ENCODE data around the gene COPE. TPM values are rescaled to one million over a fixed set of nuclear protein-coding genes. Genes with fewer than 3 reads are reported as not detected.

The COPE gene
- total RNA-seq, 1 donor from 2014 or later, result 141 TPM

- no peaks in the 10 kb centered on the region for H3K4me1 ChIP-seq
- intact Hi-C loops (cut with DNase I), result no loop called here
- H3K4me3 ChIP-seq, result no peak overlapping the region
- H3K27ac ChIP-seq, result no peak overlapping the region
- DNase-seq (no peak), ATAC-seq (no peak)
- no peak for TF ChIP-seq CTCF (IDR thresholded peaks at IDR 0.05)
- H3K36me3 ChIP-seq, result peaks cover 66% of the 10 kb centered on the region
- no peaks in the 10 kb centered on the region for H3K9me3 ChIP-seq
- H3K27me3 ChIP-seq, result no peaks in the 10 kb centered on the region
Observed at GRCh38 chr19:18910801-18911436, 8.3 kb downstream of the COPE start.

- Histone ChIP-seq H3K27ac (no peak overlapping the region), H3K27me3 (no peaks in the 10 kb centered on the region), H3K9me3 (no peaks in the 10 kb centered on the region), H3K4me1 (no peaks in the 10 kb centered on the region), H3K36me3 (peaks cover 72% of the 10 kb centered on the region), H3K4me3 (no peak overlapping the region)
- intact Hi-C loops (cut with DNase I), result no loop called here
- ATAC-seq (no peak), DNase-seq (no peak)
- TF ChIP-seq CTCF (IDR thresholded peaks at IDR 0.05), result no peak
Observed at GRCh38 chr19:18910010-18910409, 9.2 kb downstream of the COPE start.

- H3K27ac ChIP-seq, result no peak overlapping the region
- no peaks in the 10 kb centered on the region for H3K4me1 ChIP-seq
- intact Hi-C loops (cut with DNase I), result no loop called here
- H3K27me3 ChIP-seq, result no peaks in the 10 kb centered on the region
- TF ChIP-seq CTCF (IDR thresholded peaks at IDR 0.05), result no peak
- H3K36me3 ChIP-seq, result peaks cover 73% of the 10 kb centered on the region
- H3K4me3 ChIP-seq, result no peak overlapping the region
- DNase-seq, result no peak
- no peaks in the 10 kb centered on the region for H3K9me3 ChIP-seq
- ATAC-seq, result no peak
Observed at GRCh38 chr19:18908917-18909619, 10.1 kb downstream of the COPE start.

- no peak overlapping the region for H3K27ac ChIP-seq
- DNase-seq (peak; percentile 60), ATAC-seq (no peak)
- H3K4me1 ChIP-seq, result no peaks in the 10 kb centered on the region
- H3K4me3 ChIP-seq, result no peak overlapping the region
- no peaks in the 10 kb centered on the region for H3K9me3 ChIP-seq
- intact Hi-C loops (cut with DNase I), result no loop called here
- TF ChIP-seq CTCF (IDR thresholded peaks at IDR 0.05), result no peak
- H3K36me3 ChIP-seq, result peaks cover 62% of the 10 kb centered on the region
- no peaks in the 10 kb centered on the region for H3K27me3 ChIP-seq
Observed at GRCh38 chr19:18906605-18907519, 12.3 kb downstream of the COPE start.

GRCh38 chr19:18905513-18906236 is 13.5 kb downstream of the COPE start:
- ATAC-seq, result no peak
- intact Hi-C loops (cut with DNase I), result no loop called here
- Histone ChIP-seq H3K27ac (no peak overlapping the region), H3K4me3 (no peak overlapping the region), H3K4me1 (no peaks in the 10 kb centered on the region), H3K27me3 (no peaks in the 10 kb centered on the region), H3K36me3 (peaks cover 68% of the 10 kb centered on the region), H3K9me3 (no peaks in the 10 kb centered on the region)
- no peak for TF ChIP-seq CTCF (IDR thresholded peaks at IDR 0.05)
- peak; percentile 59 for DNase-seq

Data from upper lobe of right lung (tissue), 1 donor.